GM19468 (cell line): Measurements from ENCODE around the gene KHDRBS2.
A peak's percentile ranks its signal among the peaks of the same experiment; 100 is the strongest.

Experiments used
- ATAC-seq: cut with Tn5 transposase; IDR thresholded peaks from one replicate; pipeline ENCODE4 v1.9.1; 2021; ENCODE audit warnings: mild to moderate bottlenecking, moderate library complexity, moderate number of reproducible peaks; ENCODE audit not compliant: unreplicated experiment; ENCODE audit errors: extremely low read depth

Gene KHDRBS2

GRCh38 chr6:62285612-62286469 is at the start of gene KHDRBS2:
KHDRBS2 (minus strand) TSS chr6:62286225.
- ATAC-seq: peak; percentile 100

DNA sequence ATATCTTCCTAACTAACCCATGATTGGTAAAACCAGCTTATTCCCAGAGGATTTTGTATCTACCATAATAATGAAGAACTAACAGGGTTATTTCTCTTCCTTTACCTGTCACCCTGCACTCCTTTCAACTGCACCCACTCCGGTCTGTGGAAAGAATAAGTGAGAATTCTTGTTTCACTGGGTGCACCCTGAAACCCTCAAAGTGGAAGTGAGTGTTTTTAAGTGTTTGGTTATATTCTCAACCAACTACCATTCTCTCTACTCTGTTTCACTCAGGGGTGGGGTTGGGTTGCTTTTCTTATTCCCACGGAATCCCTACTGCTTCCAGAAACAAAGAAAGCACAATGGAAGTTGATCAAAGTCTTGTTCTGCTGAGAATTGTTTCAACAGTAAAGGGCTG is 42.6 kb upstream of the KHDRBS2 start:
- ATAC-seq: no peak

DNA sequence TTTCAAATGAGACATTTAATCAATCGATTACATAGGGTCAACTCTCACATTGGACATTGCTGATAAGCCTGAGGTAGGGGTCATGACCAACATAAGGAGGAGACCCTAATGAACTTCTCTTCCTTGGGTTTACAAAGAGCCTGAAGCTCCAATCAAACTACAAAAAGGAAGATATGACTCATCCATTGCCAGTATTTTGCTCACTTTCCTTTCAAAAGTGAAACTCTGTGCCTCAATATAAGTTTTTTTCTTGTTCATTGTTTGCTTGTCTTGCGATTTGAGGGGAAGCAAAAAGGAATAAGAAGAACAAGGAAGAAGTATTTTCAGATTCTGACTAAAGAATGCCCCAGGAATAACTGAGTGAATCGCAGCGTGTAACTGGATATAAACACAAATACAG is 38.8 kb upstream of the KHDRBS2 start:
- ATAC-seq: no peak

DNA sequence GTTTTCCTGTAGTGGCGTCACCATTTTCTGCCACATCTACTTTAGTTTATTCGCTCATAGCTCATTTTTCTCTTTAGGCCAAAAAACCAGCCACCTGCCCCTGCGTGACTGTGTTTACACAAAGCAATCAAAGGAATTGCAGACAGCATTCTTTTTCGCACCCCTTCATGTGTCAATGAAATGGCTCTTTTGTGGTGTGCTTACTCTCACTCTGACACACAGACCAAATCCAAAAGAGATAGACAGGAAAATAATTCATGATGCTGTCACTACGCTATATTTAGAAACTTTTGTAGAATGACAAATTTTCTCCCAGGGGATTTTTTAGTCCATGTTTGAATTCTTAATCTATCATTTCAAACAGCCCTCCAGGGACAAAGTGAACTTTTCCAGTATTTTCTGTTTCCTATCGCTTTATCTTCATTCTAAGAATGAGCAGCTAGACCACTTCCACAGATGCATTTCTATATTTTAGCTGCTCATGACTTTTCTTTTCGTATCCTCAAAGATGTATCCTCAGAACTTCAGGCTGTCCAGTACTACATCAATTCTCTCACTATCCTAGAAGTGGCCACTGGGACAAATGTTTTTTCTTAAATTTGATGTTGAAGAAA is 37.9 kb upstream of the KHDRBS2 start:
- ATAC-seq: no peak

DNA sequence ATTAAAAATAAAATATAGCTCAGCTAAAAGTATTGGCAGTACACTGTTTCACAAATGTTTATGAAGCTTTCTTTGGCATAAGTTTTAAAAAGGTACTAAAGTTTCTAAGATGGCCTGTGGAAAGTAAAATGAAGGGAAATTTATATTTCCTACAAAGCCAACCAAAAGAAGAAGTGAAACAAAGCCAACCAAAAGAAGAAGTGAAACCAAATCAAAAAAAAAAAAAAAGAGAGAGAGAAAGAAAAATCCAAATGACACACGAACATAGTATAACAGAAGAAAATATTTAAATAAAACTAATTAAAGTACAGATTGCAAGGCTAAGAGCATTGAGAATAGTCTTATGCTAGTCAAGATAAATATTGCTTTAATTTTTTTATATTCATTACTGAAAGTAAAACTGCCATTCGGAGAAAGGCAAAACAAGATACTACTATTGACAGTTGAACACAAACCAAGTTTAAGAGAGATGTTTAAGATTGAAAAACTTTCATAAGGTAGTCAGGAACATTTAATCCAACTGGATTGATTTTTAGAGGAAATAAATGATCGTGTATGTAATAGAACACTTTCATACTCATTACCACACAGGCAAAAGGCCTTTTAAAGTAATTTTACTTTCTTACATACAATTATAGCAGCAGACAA is 12.8 kb upstream of the KHDRBS2 start:
- ATAC-seq: peak; percentile 91

- ATAC-seq: no peak
Measured at GRCh38 chr6:62296541-62296940, 10.5 kb upstream of the KHDRBS2 start.

DNA sequence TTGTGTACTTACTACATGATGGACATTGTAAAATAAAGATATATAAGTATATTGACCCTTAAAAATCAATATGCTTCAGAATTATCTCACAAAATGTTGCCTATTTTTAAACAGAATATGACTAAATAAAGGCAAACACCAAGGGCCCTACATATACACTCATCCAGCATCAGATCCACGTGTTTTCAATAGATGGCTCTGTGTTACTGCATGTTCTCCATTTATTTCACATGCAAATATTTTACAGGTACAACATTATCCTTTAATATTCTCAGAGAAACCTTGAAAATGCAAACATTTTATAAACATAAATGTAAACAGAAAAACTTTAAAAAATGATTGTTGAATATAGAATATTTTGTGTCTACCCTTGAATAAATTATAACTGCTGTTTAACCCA is 2.9 kb upstream of the KHDRBS2 start:
- ATAC-seq: no peak

GRCh38 chr6:62288562-62288961 is 2.5 kb upstream of the KHDRBS2 start:
- ATAC-seq: no peak

GRCh38 chr6:62286470-62286843 is 432 bp upstream of the KHDRBS2 start:
- no peak for ATAC-seq

DNA sequence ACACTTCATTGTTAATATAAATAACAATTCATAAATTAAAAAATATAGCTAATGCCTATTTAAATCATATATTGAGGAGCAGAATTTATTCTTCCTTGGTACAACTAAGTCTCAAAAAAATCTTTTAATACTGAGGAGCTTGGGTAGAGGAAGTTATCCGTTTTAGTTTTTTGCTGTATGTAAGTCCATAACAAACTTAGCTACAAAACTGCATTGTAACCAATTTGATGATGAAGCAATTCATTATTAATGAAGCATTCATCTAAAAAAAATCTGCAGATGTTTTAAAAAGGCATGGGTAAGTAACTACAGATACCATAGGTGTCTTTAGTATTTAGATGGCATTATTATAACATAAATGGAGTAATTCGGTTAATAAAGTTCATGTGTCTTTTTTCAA is 1.3 kb downstream of the KHDRBS2 start:
- ATAC-seq: no peak

DNA sequence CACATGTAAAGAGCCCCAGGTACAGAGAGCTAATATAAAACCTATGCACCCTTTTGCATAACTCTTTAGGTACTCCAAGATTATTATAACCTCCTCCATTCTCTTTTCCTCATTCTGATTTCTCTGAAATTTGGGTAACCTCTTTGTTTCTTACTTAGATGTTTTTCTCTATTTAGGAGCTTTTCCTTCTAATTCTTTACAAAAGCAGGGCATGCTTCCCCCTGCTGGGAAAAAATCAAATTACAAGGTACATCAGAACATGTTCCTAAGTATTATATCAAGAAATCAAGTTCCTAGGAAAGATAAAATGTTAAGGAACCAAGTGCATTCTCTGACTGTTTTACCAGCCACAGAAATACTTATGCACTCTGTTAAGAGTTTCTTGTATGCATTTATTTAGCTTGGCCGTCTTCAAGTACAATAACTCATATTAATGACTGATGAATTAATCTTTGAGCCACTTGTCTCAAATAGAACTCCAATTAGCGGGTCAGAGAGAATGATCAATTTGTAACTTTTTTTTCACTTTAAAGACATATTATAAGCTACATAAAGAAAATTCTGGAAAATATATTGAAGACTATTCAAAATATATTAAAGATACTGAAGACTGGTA is 2.1 kb downstream of the KHDRBS2 start:
- ATAC-seq: no peak

DNA sequence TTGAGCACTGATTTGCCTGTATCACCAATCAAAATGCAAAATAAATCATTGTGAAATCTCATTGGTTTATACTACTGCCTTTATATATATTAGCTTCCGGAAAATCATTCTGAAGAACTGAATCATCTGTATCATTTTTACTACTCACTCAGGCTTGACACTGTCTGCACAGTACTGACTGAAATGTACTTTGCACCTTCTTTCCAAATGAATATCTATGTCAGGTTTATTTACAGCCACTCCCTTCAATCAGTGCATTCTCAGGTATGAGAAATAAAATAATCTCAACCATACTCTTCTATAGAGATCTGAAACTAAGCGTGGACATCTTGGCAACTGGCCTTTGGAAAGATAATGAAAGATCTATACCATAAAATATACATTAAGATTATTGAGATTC is 2.7 kb downstream of the KHDRBS2 start:
- no peak for ATAC-seq

DNA sequence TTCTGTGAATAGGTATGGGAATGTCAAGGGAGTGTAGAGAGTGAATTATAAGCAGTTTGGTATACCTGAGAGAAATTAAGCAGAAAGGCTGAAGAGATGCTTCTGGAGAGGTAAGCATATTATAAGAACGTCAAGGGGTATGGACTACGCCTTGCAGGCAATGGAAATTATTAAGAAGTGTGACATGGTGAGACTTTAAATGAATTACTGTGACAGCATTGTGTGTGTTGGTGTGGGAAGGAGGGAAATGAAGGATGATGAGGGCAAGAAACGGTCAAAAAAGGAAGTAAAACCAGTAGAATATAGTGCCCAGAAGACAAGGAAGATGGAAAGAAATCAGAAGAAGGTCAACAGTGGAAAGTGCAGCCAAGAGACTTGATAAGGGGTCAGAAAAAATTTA is 5.9 kb downstream of the KHDRBS2 start:
- no peak for ATAC-seq

DNA sequence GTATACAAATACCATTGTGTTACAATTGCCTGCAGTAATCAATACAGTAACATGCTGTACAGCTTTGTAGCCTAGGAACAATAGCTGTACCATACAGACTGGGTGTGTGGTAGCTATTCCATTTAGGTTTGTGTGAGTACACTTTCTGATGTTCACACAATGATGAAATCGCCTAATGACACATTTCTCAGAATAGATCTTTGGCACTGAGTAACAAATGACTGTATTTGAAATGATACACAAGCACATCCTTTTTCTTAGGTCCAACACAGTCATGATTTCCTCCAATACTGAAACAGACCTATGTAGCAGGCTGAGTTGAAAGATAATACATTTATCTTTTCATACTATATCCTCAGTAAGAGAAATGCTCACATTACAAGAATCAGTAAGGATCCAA is 13.9 kb downstream of the KHDRBS2 start:
- no peak for ATAC-seq

- no peak for ATAC-seq
Measured at GRCh38 chr6:62265906-62266525, 20.0 kb downstream of the KHDRBS2 start.

- no peak for ATAC-seq
Measured at GRCh38 chr6:62262283-62262682, 23.7 kb downstream of the KHDRBS2 start.

DNA sequence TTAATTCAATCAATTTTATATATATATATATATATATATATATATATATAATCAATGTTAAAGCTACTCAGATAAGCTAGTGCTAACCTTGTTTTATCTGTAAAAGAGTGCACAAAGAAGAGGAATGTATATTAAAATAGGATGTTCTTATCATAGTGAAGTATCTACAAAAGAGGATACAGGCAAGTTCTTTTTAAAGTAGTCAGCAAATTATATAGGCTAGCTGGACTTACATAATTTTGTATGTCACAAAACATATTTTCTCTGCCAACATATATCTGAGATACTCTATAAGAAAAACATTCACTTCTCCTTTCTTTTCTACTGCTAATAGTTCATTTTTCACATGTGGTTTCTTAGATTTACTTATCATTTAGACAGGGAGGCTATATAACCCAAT is 39.9 kb downstream of the KHDRBS2 start:
- no peak for ATAC-seq

- no peak for ATAC-seq
Measured at GRCh38 chr6:62236784-62237183, 49.2 kb downstream of the KHDRBS2 start.

DNA sequence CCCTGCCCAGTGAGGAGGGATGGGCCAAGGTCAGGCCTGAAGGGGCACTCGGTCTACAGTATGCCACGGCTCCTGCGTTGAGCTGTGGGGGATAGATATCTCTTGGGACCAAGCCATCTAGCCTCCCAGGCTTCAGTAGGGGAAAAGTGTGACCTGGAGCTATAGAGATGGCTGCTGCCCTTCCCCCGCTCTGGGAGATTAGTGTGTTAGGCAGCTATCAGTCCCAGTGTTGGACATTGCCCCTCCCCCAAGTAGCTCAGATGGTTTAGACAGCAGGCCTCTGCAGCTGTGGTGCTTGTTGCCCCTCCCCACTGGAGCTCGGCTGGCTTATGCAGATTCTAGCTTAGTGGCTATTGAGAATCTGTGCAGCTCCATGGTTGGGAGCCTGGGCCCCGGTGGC is 56.8 kb downstream of the KHDRBS2 start:
- ATAC-seq: no peak

GRCh38 chr6:62217866-62218265 is 68.2 kb downstream of the KHDRBS2 start:
- no peak for ATAC-seq

DNA sequence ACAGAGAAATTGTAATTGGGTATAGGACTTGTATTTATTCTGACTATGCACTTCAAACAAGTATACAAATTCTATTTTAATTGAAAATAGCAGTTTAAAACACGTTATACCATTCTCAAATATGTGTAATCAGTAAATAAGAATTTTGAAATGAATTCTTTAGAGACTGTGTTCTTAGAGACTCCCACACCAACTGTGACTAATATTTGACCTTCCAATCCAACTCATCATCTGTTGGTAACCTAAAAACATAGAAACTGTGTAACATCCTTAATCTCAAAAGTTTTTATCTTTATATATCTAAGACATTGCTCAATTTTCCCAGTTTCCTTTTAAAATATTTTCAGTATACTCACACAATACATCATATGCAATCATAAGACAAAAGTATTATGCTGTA is 83.9 kb downstream of the KHDRBS2 start:
- ATAC-seq: no peak
